ENCODE measurements around the gene GSTO2. TPM values are rescaled to one million over a fixed set of nuclear protein-coding genes. Genes with fewer than 3 reads are reported as not detected.

Gene GSTO2
- total and polyA plus RNA-seq, 2 experiments from 2014 or later, result 30.7 to 49.8 TPM

GRCh38 chr10:104337985-104338735 is 69.2 kb downstream of the GSTO2 start, which contains the start of gene ITPRIP:
Gene ITPRIP (minus strand): TSS chr10:104338465. CDS start chr10:104316051, 22,414 bp downstream.
- Histone ChIP-seq H3K9me2 (ENCODE audit: insufficient read depth) (no peaks in the 10 kb centered on the region), H3K79me2 (replicated peaks; ENCODE audit: insufficient read depth) (peaks cover 45% of the 10 kb centered on the region), H3K36me3 (ENCODE audit: insufficient read depth) (no peaks in the 10 kb centered on the region), H3K4me1 (ENCODE audit: insufficient read depth) (peaks cover 61% of the 10 kb centered on the region), H3K4me2 (peak within 1 kb of the TSS; percentile 98), H3F3A (replicated peaks; ENCODE audit: low read depth) (peaks cover 6% of the 10 kb centered on the region; the same call in 1 of the 2 replicates), H2AFZ (peak within 1 kb of the TSS; percentile 70), H3K4me3 (peak within 1 kb of the TSS; percentile 98), H4K20me1 (replicated peaks; ENCODE audit: insufficient read depth) (peaks cover 2% of the 10 kb centered on the region; the same call in 1 of the 2 replicates), H3K27ac (ENCODE audit: low read depth) (peak within 1 kb of the TSS; percentile 96), H3K27me3 (ENCODE audit: insufficient read depth) (peaks cover 7% of the 10 kb centered on the region)
- ATAC-seq, result peak; percentile 75
- TF ChIP-seq CTCF (conservative IDR thresholded peaks at IDR 0.05; ENCODE audit: low read depth in 2 of 2) (peak in 1 of 2 experiments; percentile 22; a peak in 3 of 4 replicates), STAT1 (IDR thresholded peaks at IDR 0.05; ENCODE audit: unreplicated experiment) (no peak), POLR2AphosphoS5 (IDR thresholded peaks at IDR 0.05; ENCODE audit: low read depth) (peak; percentile 45; the same call in 1 of the 2 replicates)
- peak within 1 kb of the TSS; percentile 98 for H3K27ac Mint-ChIP-seq
- peak within 1 kb of the TSS; percentile 94 for H3K4me3 Mint-ChIP-seq
- no peaks in the 10 kb centered on the region for H3K9me3 Mint-ChIP-seq
- DNase-seq (ENCODE audit: low spot score), result peak; percentile 74
- no peaks in the 10 kb centered on the region; the same call in 2 of the 3 replicates for H3K36me3 Mint-ChIP-seq (ENCODE audit: low read depth)
- peaks cover 61% of the 10 kb centered on the region for H3K4me1 Mint-ChIP-seq
- peaks cover 14% of the 10 kb centered on the region for H3K27me3 Mint-ChIP-seq (ENCODE audit: insufficient read depth, low read depth, poor library complexity)

GRCh38 chr10:104339469-104340110 is 70.6 kb downstream of the GSTO2 start:
- no peaks in the 10 kb centered on the region for H3K36me3 Mint-ChIP-seq (ENCODE audit: low read depth)
- peak overlapping the region; percentile 98 for H3K27ac Mint-ChIP-seq
- Histone ChIP-seq H3K9me2 (ENCODE audit: insufficient read depth) (no peaks in the 10 kb centered on the region), H3K4me1 (ENCODE audit: insufficient read depth) (peaks cover 49% of the 10 kb centered on the region), H2AFZ (peak overlapping the region; percentile 70; the same call in 1 of the 2 replicates), H3K79me2 (replicated peaks; ENCODE audit: insufficient read depth) (peaks cover 31% of the 10 kb centered on the region), H3K27me3 (ENCODE audit: insufficient read depth) (peaks cover 7% of the 10 kb centered on the region), H3K4me3 (peak overlapping the region; percentile 98), H3K4me2 (peak overlapping the region; percentile 98), H4K20me1 (replicated peaks; ENCODE audit: insufficient read depth) (peaks cover 2% of the 10 kb centered on the region; the same call in 1 of the 2 replicates), H3F3A (replicated peaks; ENCODE audit: low read depth) (peaks cover 6% of the 10 kb centered on the region; the same call in 1 of the 2 replicates), H3K36me3 (ENCODE audit: insufficient read depth) (no peaks in the 10 kb centered on the region), H3K27ac (ENCODE audit: low read depth) (0 out of 2 replicates have a peak overlapping the region, but pooled peaks have one; percentile 51)
- no peak for DNase-seq (ENCODE audit: low spot score)
- TF ChIP-seq ZNF114 (CRISPR knock-in tag; IDR thresholded peaks at IDR 0.05) (no peak), CREB1 (CRISPR knock-in tag; IDR thresholded peaks at IDR 0.05; ENCODE audit: low read depth) (no peak), CTCF (conservative IDR thresholded peaks at IDR 0.05; ENCODE audit: low read depth in 2 of 2) (no peak), REST (IDR thresholded peaks at IDR 0.05; ENCODE audit: unreplicated experiment) (no peak)
- peaks cover 52% of the 10 kb centered on the region for H3K4me1 Mint-ChIP-seq
- H3K4me3 Mint-ChIP-seq, result peak overlapping the region; percentile 94
- H3K27me3 Mint-ChIP-seq (ENCODE audit: insufficient read depth, low read depth, poor library complexity), result peaks cover 6% of the 10 kb centered on the region
- no peaks in the 10 kb centered on the region for H3K9me3 Mint-ChIP-seq
- no peak for ATAC-seq
